Cardiac fibroblast (primary cell): Measurements from ENCODE around the gene PPM1L.

Experiments used
- DNase-seq, 2 donors: peaks; one replicate each; pipeline versions ENCODE4 v3.0.0 to v3.0.0-alpha.2; 2010; ENCODE audit warnings: low read depth in 2 of 2
- H3K4me3 ChIP-seq, 2 donors: replicated peaks in 1 of 2; 1 replicate in 1 of 2; 2 replicates in 1 of 2; pipeline ENCODE4 v1.5.1; 2011; ENCODE audit warnings: low read depth in 2 of 2, low read length in 2 of 2, mild to moderate bottlenecking in 2 of 2, moderate library complexity in 1 of 2
- TF ChIP-seq, protein P1 (sequence below): IDR thresholded peaks from one replicate; pipeline ENCODE4 v1.5.1; 2011; ENCODE audit warnings: low read depth, mild to moderate bottlenecking, low read length, inconsistent platforms

The PPM1L gene

DNA sequence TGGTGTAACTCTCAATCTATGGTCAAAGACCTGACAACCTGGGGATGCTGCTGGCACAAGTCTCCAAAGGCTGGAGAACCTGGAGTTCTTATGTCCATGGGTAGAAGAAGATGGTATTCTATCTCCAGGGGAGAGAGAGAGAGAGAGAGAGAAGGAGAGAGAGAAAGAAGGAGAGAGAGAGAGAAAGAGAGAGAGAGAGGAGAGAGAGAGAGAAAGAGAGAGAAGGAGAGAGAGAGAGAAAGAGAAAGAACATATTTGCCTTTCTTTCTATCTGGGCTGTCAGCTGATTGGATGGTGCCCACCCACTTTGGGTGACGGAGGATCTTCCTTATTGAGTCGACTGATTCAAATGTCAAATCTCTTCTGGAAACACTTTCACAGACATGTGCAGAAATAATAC, 84.6 kb downstream of the PPM1L start:
- no peak overlapping the region for H3K4me3 ChIP-seq
- TF ChIP-seq, protein P1, sequence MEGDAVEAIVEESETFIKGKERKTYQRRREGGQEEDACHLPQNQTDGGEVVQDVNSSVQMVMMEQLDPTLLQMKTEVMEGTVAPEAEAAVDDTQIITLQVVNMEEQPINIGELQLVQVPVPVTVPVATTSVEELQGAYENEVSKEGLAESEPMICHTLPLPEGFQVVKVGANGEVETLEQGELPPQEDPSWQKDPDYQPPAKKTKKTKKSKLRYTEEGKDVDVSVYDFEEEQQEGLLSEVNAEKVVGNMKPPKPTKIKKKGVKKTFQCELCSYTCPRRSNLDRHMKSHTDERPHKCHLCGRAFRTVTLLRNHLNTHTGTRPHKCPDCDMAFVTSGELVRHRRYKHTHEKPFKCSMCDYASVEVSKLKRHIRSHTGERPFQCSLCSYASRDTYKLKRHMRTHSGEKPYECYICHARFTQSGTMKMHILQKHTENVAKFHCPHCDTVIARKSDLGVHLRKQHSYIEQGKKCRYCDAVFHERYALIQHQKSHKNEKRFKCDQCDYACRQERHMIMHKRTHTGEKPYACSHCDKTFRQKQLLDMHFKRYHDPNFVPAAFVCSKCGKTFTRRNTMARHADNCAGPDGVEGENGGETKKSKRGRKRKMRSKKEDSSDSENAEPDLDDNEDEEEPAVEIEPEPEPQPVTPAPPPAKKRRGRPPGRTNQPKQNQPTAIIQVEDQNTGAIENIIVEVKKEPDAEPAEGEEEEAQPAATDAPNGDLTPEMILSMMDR, result no peak
- no peak for DNase-seq

DNA sequence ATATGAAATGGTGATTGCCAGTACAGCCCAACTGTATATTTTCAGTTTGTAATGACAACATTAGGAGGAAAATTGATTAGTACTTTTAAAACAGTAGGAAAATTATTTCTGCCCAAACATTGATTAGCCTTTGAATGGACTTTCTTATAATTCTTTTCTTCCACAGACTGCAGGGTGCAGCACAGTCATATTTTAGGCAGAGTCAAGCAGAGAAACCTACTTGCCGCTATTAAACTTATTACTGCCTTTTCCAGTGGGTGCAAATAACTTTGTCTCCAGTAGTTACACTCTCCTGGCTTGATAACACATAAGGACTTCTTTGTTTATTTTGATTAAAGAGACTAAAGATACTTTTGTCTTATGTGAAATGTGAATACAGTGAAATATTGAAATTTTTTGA, 85.4 kb downstream of the PPM1L start:
- no peak overlapping the region for H3K4me3 ChIP-seq
- TF ChIP-seq, protein P1, result no peak
- no peak for DNase-seq

DNA sequence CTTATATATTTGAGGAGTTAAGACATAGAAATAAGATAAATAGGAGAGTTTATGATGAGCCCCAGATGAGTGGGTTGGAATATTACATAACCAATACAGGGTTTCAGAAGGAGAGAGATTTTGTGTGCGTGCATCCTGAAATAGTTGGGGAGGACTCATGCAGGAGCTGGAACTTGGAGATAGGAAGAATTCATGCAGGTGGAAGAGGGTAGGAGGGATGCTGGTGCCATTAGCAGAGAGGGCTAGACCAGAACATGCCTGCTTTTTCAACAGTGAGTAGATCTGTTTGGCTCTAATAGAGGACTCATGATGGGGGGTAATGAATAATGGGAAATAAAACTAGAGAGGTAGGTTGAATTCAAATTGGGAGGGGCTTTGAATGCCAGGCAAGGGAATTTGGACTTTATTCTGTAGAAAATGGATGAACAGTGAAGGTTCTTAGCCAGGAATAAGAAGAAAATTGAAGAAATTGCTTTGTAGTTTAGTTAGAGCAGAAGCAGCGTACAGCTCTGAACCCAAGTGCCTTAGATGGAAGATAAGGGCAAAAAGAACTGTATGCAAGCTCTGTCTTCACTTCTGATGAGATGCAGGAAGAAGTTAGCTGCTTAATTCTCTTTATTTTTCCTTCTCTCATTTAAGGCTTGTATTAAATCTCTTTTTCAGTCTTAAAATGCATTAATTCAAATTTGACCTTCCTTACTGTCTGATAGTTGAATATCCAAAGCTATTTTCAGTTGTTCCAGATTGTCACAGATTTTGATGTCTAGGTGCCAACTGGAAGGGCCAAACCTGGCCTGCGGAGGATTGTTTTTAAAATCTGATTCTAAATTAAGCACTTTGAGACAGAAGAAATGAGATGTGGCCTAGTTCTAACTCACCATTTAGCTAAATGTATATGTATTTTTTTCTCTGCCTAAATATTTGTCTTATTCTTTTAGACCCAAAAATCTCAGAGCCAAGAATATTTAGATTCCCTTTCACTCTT, 86.3 kb downstream of the PPM1L start:
- no peak overlapping the region for H3K4me3 ChIP-seq
- TF ChIP-seq, protein P1, result no peak
- no peak for DNase-seq

- TF ChIP-seq, protein P1, result no peak
- no peak for DNase-seq
Observed at GRCh38 chr3:160851629-160852210, 95.7 kb downstream of the PPM1L start.

DNA sequence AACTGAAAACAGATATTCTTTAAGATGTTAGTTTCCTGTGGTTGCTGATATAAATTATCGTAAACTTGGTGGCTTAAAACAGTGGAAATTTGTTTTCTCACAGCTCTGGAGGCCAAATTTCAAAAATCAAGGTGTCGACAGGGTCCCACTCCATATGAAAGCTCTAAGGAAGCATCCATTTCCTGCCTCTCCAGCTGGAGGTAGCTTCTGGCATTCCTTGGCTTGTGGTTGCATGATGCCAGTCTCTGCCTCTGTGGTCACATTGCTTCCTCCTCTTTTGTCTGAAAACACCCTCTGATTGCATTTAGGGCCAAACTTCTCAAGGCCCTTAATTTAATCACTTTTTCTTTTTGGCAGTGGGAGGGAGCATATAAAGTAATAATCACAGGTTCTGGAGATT, 96.8 kb downstream of the PPM1L start:
- DNase-seq, result no peak
- TF ChIP-seq, protein P1, result no peak
- no peak overlapping the region for H3K4me3 ChIP-seq

More at GRCh38 chr3:160851629-160852210, 95.7 kb downstream of the PPM1L start:
- H3K4me3 ChIP-seq, result no peak overlapping the region

DNA sequence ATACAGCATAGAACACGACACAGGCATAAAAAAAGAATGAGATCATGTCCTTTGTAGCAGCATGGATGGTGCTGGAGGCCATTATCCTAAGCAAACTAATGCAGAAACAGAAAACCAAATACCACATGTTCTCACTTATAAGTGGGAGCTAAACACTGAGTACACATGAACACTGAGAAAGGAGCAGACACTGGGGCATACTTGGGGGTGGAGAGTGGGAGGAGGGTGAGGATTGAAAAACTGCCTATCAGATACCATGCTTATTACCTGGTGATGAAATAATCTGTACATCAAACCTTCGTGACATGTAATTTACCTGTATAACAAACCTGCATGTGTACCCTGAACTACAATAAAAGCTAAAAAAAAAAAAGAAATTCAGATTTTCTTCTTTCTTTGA, 100.4 kb downstream of the PPM1L start:
- no peak for DNase-seq
- no peak overlapping the region for H3K4me3 ChIP-seq
- TF ChIP-seq, protein P1, result no peak
